Uterus (tissue), 2 donors: ENCODE data around the gene CBX6.

ENCODE experiments used
- POLR2A ChIP-seq, 2 donors: fragments of 450-650 bp; IDR thresholded peaks; one replicate each; pipeline ENCODE4 v1.6.1; 2016; ENCODE audit warnings: antibody characterized with exemption in 2 of 2, mild to moderate bottlenecking in 1 of 2, moderate library complexity in 1 of 2
- TF ChIP-seq, protein P1 (sequence below), 4 experiments: fragments of 200-600 bp in 2 of 4; fragments of 450-650 bp in 2 of 4; sonication (generic) in 2 of 4; IDR thresholded peaks; one replicate each; pipeline ENCODE4 v1.5.1; 2016 to 2019; ENCODE audit warnings: antibody characterized with exemption in 4 of 4, mild to moderate bottlenecking in 2 of 4, moderate library complexity in 1 of 4

DNA sequence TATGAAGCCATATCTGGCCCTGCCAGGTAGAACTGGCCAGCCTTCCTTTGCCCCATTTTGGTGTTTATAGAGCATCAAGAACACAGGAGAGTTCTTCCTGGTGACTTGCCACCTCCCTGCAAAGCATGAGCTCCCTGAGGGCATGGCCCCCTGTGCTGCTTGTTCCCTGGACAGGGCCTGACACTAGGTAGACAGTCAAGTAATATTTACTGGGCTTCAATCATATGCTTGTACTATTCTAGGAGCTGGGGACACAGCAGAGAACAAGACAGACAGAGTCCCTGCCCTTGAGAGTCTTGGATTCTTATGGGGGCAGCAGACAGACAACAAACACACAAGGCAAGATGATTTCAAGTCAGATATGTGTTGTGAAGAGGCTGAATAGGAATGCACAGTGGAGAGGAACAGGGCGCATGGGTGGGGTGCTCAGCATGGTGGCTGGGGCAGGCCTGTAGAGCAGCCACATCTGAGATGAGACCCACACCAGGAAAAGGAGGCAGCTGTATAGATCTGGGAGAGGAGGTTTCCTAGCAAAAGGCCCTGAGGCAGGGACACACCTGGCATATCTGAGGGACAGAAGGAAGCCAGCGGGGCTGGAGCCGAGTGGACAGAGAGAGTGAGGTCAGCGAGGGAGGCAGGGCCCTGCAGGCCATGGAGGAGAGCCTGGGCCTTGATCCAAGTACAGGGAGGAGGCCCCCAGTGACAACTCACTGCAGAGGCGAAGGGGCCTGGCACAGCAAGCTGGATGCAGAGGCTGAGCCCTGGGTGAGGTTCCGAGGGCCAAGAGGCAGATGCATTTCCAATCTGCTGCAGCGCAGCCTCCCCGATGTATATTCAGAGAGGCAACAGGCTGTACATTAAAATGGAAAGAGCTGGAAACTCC, 10.2 kb upstream of the CBX6 start:
- TF ChIP-seq, protein P1, sequence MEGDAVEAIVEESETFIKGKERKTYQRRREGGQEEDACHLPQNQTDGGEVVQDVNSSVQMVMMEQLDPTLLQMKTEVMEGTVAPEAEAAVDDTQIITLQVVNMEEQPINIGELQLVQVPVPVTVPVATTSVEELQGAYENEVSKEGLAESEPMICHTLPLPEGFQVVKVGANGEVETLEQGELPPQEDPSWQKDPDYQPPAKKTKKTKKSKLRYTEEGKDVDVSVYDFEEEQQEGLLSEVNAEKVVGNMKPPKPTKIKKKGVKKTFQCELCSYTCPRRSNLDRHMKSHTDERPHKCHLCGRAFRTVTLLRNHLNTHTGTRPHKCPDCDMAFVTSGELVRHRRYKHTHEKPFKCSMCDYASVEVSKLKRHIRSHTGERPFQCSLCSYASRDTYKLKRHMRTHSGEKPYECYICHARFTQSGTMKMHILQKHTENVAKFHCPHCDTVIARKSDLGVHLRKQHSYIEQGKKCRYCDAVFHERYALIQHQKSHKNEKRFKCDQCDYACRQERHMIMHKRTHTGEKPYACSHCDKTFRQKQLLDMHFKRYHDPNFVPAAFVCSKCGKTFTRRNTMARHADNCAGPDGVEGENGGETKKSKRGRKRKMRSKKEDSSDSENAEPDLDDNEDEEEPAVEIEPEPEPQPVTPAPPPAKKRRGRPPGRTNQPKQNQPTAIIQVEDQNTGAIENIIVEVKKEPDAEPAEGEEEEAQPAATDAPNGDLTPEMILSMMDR (IDR thresholded peaks at IDR 0.05), result no peak
- TF ChIP-seq POLR2A (IDR thresholded peaks at IDR 0.05), result no peak
